RWPE1 (cell line): ENCODE results near the gene COL6A2.
"Not testable (repeated sequence)": the region's sequence is repeated elsewhere in the genome, so short reads cannot be mapped to it uniquely, and the experiment has no call there.

Experiments
- CTCF ChIA-PET: fragments of 350-600 bp; sonication (Branson Sonifier 250); formaldehyde crosslinking; extraction: SDS; loops from one replicate; lab custom pipeline; 2021; lab: Yijun Ruan, JAX
- POLR2A ChIA-PET: fragments of 400-600 bp; formaldehyde crosslinking; extraction: SDS; loops from one replicate; lab custom pipeline; 2020; ENCODE audit warnings: antibody characterized with exemption; ENCODE audit not compliant: low non-redundant PET; lab: Yijun Ruan, JAX
- DNase-seq: peaks from one replicate; pipeline ENCODE4 v3.0.0; 2012; ENCODE audit warnings: low spot score
- H3K27ac ChIP-seq: fragments of 450-650 bp; 2 replicates; pipeline ENCODE4 v1.5.1; 2017
- CTCF ChIP-seq: fragments of 450-650 bp; conservative IDR thresholded peaks from 2 replicates; pipeline ENCODE4 v1.5.1; 2017; ENCODE audit warnings: low read depth, mild to moderate bottlenecking

Gene COL6A2

GRCh38 chr21:46057111-46057709 lies 40.7 kb upstream of the COL6A2 start:
- H3K27ac ChIP-seq, result peak overlapping the region; percentile 49; the same call in 1 of the 2 replicates
- no peak for TF ChIP-seq CTCF
- CTCF ChIA-PET, result no interaction called here
- POLR2A ChIA-PET, result no interaction called here
- DNase-seq, result no peak

GRCh38 chr21:46057710-46058241 lies 40.1 kb upstream of the COL6A2 start:
- no peak for TF ChIP-seq CTCF
- POLR2A ChIA-PET, result no interaction called here
- CTCF ChIA-PET, result no interaction called here
- H3K27ac ChIP-seq, result no peak overlapping the region
- no peak for DNase-seq

GRCh38 chr21:46058431-46059145 lies 39.3 kb upstream of the COL6A2 start:
- ChIA-PET POLR2A (no interaction called here), CTCF (no interaction called here)
- DNase-seq, result no peak
- no peak for TF ChIP-seq CTCF
- no peak overlapping the region for H3K27ac ChIP-seq

GRCh38 chr21:46059195-46059594 lies 38.7 kb upstream of the COL6A2 start:
- TF ChIP-seq CTCF, result no peak
- no peak overlapping the region for H3K27ac ChIP-seq
- ChIA-PET POLR2A (no interaction called here), CTCF (no interaction called here)
- no peak for DNase-seq

GRCh38 chr21:46059711-46060455 lies 38.0 kb upstream of the COL6A2 start:
- POLR2A ChIA-PET, H3K27ac ChIP-seq, DNase-seq: not testable (repeated sequence)
- CTCF ChIA-PET, result interaction anchor here (0.6 kb wide), 2 partner anchors 86 to 171 kb away, joined by 3 read pairs; no protein-coding TSS in a partner anchor

- ChIA-PET CTCF (interaction anchor here (0.6 kb wide), 2 partner anchors 87 to 172 kb away, joined by 3 read pairs; no protein-coding TSS in a partner anchor), POLR2A (no interaction called here)
- no peak for DNase-seq
- H3K27ac ChIP-seq, result no peak overlapping the region
- no peak for TF ChIP-seq CTCF
Observed at GRCh38 chr21:46060596-46061061, 37.3 kb upstream of the COL6A2 start.
